HG02840 (cell line): ENCODE data around the gene B9D1.

Source experiments
- ATAC-seq: cut with Tn5 transposase; IDR thresholded peaks from one replicate; pipeline ENCODE4 v1.9.1; 2021; ENCODE audit warnings: mild to moderate bottlenecking, moderate library complexity, moderate number of reproducible peaks; ENCODE audit not compliant: unreplicated experiment, low FRiP score

Gene B9D1

GRCh38 chr17:19341641-19342610 is 20.6 kb downstream of the B9D1 start:
- no peak for ATAC-seq

- ATAC-seq: no peak
These were observed 21.3 kb downstream of the B9D1 start for GRCh38 chr17:19341211-19341631.

- ATAC-seq: no peak
These were observed 23.1 kb downstream of the B9D1 start for GRCh38 chr17:19339341-19339815.

DNA sequence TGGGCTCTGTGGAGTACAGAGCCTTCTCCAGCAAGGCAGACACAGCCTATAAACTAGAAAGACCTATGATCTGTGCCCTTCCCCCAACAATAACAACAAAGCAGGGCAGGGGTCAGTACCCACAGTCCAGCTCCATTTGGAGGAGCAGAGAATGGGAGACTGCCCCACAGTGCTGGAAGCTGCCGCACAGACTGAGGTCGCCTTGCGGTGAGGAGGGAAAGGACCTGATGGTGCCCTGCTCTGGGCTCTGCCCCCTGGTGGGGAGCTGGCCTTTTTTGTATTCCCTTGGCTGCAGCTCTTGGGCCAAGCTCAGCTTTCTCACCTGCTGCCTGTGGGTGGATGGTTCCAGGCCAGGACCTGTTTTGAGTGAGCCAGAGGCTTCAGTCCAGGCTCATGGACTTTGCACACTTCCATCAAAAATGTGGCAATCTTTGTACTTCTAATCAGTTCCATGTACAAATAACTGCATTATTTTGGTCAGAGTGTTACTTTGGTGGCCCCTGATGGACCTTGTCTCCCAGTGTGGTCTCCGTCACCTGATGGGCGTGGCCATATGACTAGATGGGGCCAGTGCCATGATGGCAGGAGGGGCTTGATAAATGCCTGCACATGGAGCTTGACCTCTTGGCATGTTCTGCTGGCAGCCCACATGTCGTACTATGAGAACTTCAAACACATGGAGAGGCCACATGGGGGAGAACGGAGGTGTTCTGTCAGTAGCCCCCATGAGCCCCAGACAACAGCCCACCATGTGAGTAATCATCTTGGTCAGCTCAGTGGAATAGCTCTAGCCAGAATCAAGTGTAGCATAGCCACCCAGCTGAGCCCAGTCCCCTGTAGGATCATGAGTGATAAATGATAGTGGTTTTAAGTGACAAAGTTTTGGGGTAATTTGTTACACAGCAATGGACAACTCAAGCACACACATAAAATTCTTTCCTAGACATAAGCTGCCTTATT is 24.2 kb downstream of the B9D1 start:
- peak; percentile 58 for ATAC-seq

GRCh38 chr17:19337712-19338023 is 24.9 kb downstream of the B9D1 start:
- ATAC-seq: no peak

DNA sequence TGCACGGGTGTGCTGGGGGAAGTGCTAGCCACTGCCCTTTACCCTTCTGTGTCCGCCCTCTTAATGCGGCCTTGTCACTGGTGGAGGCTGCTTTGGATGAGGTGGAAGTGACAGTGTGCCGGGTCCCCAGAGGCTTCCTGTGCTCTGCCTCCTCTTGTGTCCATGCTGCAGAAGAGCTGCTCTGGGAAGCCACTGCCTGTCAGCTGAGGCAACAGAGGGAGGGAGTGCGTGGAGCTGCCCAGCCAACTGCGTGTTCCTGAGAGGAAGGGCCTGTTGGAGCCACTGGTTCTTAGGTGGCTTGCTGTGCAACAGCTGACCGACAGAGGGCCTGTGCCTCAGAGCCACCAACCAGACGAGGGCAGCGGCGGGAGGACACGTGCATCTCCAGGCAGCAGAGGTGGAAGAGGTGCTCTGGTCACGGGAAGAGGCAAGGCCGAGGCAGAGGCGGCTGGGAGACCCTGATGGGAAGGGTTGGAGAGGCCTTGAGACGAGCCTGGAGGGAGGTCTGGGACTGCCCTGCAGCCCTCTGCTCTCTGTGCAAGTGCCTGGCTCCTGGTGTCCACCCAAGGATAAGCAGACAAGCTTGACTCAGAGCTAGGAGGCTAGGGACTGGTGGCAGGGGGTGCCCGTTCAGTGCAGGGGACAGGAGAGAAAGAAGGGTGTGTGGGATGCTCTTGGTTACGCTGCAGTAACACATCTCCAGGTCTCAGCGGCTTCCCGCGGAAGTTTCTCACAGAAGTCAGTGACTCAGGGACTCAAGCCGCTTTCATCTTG is 25.4 kb downstream of the B9D1 start:
- no peak for ATAC-seq

DNA sequence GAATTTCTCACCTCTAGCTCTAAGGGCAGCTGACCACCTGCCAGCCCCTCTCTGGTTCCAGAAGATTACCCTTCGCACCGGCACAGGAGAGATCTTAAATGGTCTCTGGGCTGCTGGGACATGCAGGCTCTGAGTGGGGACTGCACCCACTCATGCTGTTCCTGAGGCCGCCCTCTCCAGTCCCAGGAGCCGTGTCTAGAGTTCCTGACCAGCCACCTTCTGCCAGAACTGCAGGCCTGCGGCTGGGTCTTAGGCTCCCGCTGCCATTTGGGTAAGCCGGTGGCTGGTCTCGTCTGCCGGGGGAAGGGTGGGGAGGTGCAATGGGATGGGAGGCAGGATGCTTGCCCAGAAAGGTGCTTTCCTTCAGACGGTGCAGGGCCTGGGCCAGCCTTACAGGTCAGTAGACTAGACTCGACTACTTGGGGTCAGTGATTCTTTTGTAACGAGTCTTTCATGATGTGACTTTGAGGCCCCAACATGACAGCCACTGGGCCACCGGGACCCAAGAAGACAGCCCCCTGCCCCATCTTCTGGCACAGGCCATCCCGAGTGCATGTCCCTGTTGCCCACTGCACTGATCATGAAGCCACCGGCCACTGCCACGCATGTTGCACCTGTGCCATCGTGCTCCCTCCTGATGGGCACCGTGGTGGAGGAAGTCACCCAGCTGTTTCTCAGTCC is 26.4 kb downstream of the B9D1 start:
- ATAC-seq: no peak

DNA sequence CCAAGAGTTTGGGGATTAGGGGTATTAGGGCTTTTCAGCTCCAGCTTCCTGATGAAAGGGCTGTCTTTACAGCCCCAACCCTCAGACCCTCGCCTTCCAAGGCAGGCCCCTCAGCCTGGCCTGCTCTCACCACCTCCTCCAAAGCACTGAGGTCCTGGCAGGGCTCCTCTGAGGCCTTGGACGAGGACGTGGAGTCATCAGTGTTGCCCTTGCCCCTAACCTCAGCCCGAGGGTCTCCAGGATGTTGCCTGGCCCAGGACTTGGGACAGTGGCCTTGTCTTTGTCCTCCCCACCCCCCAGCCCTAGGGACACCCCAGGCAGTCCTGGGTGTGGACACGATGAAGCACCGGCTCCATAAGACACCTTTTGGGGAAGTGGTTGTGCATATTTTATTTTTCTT is 28.2 kb downstream of the B9D1 start:
- ATAC-seq: no peak

DNA sequence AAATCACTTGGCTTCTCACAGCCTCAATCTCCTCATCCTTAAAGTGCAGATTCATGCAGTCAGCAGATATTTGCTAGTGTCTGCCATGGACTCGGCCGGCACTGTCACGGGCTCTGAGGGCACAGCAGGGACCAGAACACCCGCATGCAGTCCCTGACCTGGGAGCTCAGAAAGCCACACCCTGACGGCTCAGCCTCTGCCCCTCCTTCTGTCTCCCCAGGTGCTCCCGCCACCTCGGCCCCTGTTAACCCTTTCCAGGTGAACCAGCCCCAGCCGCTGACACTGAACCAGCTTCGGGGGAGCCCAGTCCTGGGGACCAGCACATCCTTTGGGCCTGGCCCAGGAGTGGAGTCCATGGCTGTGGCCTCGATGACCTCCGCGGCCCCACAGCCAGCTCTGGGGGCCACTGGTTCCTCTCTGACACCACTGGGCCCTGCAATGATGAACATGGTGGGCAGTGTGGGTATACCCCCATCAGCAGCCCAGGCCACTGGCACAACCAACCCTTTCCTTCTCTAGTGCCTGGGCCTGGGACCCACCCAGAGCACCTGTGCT is 28.7 kb downstream of the B9D1 start:
- ATAC-seq: no peak

GRCh38 chr17:19333132-19333440 is 29.4 kb downstream of the B9D1 start:
- ATAC-seq: no peak

- ATAC-seq: no peak
These were observed 30.0 kb downstream of the B9D1 start for GRCh38 chr17:19332371-19333131.

GRCh38 chr17:19331543-19332245 is 30.8 kb downstream of the B9D1 start:
- ATAC-seq: no peak

GRCh38 chr17:19331134-19331533 is 31.4 kb downstream of the B9D1 start:
- ATAC-seq: no peak

DNA sequence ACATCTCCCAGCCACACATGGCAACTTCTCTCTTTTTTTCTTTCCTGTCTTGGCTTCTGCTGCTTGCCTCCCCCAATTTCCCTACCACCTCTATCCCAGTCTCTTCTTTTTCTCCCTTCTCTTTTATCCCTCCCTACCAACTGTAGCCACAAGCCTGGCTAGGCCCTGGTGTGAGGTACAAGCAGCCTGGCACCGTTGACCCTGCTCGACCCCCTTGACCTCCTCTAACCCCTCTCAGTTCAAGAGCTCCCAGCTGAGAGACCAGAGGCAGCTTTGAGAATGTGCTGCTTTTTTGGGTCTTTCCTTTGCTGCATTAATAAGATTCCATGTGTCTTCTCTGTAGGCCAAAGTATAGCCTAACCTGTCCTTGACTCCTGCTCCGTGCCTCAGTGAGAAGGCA is 32.3 kb downstream of the B9D1 start:
- no peak for ATAC-seq

DNA sequence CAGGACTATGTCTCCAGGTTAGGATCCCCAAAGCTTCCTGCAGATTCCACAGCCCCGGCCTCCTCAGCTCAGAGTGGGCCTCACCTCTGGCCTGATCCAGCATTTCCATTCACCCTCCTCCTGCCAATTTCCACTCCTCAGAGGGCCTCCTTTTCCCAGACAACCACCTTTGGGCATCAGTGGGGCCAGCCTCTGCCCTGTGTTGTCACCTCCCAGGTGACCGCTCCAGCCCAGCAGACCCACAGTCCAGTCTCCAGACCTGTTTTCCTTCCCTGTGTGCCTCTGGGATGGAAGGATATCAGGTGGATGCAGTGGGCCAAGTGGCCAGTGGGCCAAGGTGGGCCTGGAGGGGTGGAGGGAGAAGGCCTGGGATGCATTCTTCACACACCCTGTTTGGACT is 32.7 kb downstream of the B9D1 start:
- no peak for ATAC-seq

- no peak for ATAC-seq
These were observed 33.4 kb downstream of the B9D1 start for GRCh38 chr17:19329136-19329535.

- no peak for ATAC-seq
These were observed 34.0 kb downstream of the B9D1 start for GRCh38 chr17:19328441-19329061.
